Measurements from ENCODE around the gene MYL6. TPM values are rescaled to one million over a fixed set of nuclear protein-coding genes. Genes with fewer than 3 reads are reported as not detected.
"Not testable (repeated sequence)": the region's sequence is repeated elsewhere in the genome, so short reads cannot be mapped to it uniquely, and the experiment has no call there.

Gene MYL6
- total and polyA plus RNA-seq, 9 of the 15 experiments (the other 6 are each of a cell fraction or from before 2014, with no cell fraction given): 557 to 1,664 (median 958) TPM

- TF ChIP-seq ZNF408 (CRISPR knock-in tag; IDR thresholded peaks at IDR 0.05; ENCODE audit: low read depth) (no peak), SREBF2 (CRISPR knock-in tag; IDR thresholded peaks at IDR 0.05) (no peak)
Observed at GRCh38 chr12:56116267-56117081, 41.7 kb upstream of the MYL6 start, which contains the start of gene RPL41 (continued).

- ChIA-PET CTCF (ENCODE audit: low intra/inter-chr PET ratio) (interaction anchor here (3.4 to 3.8 kb wide), 2 partner anchors 73 to 107 kb away, joined by 18 to 36 read pairs; partner anchors contain the start of genes NABP2 and SMARCC2), POLR2A (interaction anchor here (0.6 to 5.3 kb wide), 25 partner anchors 10 to 378 kb away, joined by 3 to 125 read pairs (median 8); partner anchors contain the start of genes COQ10A, ESYT1, MYL6 and PA2G4)
- H2AFZ ChIP-seq (ENCODE audit: low read depth, low read length); H3K9me3 ChIP-seq (replicated peaks; ENCODE audit: control insufficient read depth, insufficient read depth, low read depth, low read length); H3K9me1 ChIP-seq (ENCODE audit: control insufficient read depth, insufficient read depth, low read length); FAIRE-seq; H3K27me3 ChIP-seq (ENCODE audit: control insufficient read depth in 2 of 2, insufficient read depth in 2 of 2, low read length in 2 of 2); BruUV-seq (replicated peaks); in situ Hi-C loops (cut with MboI); H4K20me1 ChIP-seq (replicated peaks; ENCODE audit: control insufficient read depth, insufficient read depth, low read length): not testable (repeated sequence)
- intact Hi-C loops (cut with micrococcal nuclease): loop anchor here (5.0 kb wide), 2 partner anchors 40 to 520 kb away; partner anchors contain the start of gene MYL6
- DNase-seq (ENCODE audit: extremely low read depth in 1 of 4, low spot score in 3 of 4) (peak in 1 of 4 experiments; percentile 45), ATAC-seq (peak; percentile 1; the same call in 1 of the 3 replicates)
- H3K4me2 ChIP-seq (ENCODE audit: insufficient read depth, low read length): peak overlapping the region; percentile 95
- peaks cover 28% of the 10 kb centered on the region for H3K79me2 ChIP-seq (ENCODE audit: control insufficient read depth, insufficient read depth, low read length)
- peak overlapping the region; percentile 90 to 97 for H3K9ac ChIP-seq (ENCODE audit: insufficient read depth in 1 of 2, low read depth in 2 of 2, low read length in 2 of 2)
- under 1% methylated on average over 10 of the region's 16 CpGs for WGBS (ENCODE audit: insufficient coverage, low coverage, missing lambda C conversion rate)
- peak overlapping the region; percentile 59 for H3K4me3 ChIP-seq
- TF ChIP-seq RBFOX2 (IDR thresholded peaks at IDR 0.05; ENCODE audit: low read depth, low read length) (peak; percentile 41), MLLT1 (IDR thresholded peaks at IDR 0.05) (peak in 1 of 2 experiments; percentile 5; a peak in 1 of 4 replicates), MCM7 (IDR thresholded peaks at IDR 0.05) (0 out of 4 replicates have a peak, but pooled peaks of 1 of the 2 experiments have one; percentile 14), CHD1 (IDR thresholded peaks at IDR 0.05; ENCODE audit: low read length) (peak; percentile 65), NRF1 (conservative IDR thresholded peaks at IDR 0.05 in 1 of 2, IDR thresholded peaks at IDR 0.05 in 1 of 2) (peak; percentile 39 to 44; a peak in 3 of 4 replicates), BRD4 (IDR thresholded peaks at IDR 0.05) (peak; percentile 12; the same call in 1 of the 2 replicates)
- peak overlapping the region; percentile 97 for H3K27ac ChIP-seq (ENCODE audit: extremely low read depth, low read depth, low read length)
- peaks cover 48% of the 10 kb centered on the region for H3K36me3 ChIP-seq (ENCODE audit: control insufficient read depth, insufficient read depth, low read length)
- peaks cover 16 to 17% of the 10 kb centered on the region in 2 experiments for H3K4me1 ChIP-seq (replicated peaks in 1 of 2; ENCODE audit: control insufficient read depth in 2 of 2, insufficient read depth in 2 of 2, low read length in 2 of 2)
Observed at GRCh38 chr12:56117082-56117706, 41.0 kb upstream of the MYL6 start.

All from K562 (cell line).